Measurements from ENCODE around the gene ADIPOQ.

- TF ChIP-seq CTCF (IDR thresholded peaks at IDR 0.05) (peak; percentile 8 to 25 (median 23)), EP300 (IDR thresholded peaks at IDR 0.05) (no peak)
Observed at GRCh38 chr3:186849374-186849975, 7.0 kb downstream of the ADIPOQ start.

Measured in esophagus muscularis mucosa (tissue), 3 donors.